GM10847 (cell line): ENCODE data around the gene F11.

Experiments used
- POLR2A ChIP-seq: IDR thresholded peaks from 2 replicates; pipeline ENCODE4 v1.6.1; 2011; ENCODE audit not compliant: insufficient read length; ENCODE audit errors: extremely low read depth

The F11 gene

DNA sequence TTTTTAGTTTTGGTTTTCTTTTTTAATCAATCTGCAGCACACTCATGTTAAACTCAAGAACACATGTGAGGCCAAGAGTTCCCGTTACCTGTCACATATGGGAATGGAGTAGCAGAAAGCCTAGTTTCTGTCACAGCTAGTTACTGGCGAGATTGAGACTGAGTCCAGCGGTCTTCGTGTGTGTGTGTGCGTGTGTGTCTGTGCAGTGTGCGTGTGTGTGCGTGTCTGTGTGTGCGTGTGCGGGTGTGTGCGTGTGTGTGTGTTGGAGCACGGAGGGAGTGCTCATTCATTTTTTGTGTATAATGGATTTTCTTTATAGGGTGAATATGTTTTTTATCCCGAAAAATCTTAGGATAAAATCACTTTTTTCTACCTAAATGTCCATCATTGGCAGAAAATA is 19.2 kb downstream of the F11 start:
- TF ChIP-seq POLR2A, result no peak

DNA sequence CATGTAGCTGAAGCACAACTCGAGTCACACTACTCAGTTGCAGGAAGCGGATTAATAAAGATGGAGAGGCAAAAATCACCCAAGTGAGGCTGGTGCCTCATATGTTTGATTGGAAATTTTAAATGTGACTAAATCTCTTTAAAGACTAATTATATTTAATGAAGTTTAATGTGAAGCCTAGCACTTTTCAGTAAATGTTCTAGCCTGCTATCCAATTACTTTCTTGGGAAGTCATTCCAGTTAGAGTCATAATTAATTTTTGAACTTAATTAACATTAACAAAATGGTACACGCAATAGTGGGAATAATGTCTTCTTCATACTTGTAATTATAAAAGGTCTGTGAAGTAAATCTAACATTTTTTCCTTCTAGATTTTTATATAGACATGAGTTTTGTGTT is 20.6 kb downstream of the F11 start:
- TF ChIP-seq POLR2A, result no peak

DNA sequence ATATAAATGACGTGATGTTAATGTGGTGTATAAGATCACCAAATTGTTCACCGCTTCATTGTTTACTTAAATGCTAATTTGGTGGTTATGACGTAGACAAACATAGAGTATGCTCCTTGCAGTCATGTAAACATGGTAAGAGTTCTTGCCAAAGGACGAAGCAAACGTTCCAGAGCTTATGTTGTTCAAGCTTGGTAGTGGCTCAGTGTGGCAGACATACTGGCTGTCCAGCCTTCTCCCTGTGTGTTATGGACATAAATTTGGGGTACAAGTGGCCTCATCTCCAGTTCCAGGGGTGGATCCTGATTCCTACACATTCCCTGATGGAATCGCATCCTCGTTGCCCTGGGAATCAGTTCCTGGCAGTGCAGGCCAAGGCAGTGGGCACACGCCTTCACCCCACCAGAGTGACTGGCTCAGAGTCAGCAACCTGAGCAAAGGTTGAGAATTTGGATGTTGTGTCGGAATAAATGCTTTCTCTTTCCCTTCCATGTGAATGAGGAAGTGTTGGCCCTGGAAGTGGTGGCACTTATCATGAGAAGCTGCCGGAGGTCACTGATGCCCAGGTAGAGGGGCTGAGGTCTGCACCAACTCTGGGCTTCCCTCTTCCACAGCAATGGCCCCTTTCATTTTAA is 25.4 kb downstream of the F11 start:
- no peak for TF ChIP-seq POLR2A

DNA sequence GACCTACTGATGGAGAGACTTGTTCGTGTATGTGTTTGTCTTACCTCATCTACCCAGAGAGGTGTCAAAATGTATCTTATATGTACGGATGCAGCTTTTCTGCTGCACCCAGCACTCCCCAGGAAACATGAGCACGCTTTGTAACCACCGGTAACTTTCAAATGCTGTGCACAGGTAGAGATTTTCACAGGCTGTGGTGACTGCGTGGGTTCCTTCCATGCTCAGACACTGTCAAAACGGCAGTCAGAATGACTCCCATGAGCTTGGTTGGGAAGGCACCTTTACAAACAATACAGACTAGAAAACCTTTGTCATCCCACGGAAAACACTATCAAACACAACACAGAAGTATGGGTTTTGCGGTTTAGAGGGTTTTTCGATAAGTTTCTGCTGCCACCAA is 28.2 kb downstream of the F11 start:
- TF ChIP-seq POLR2A, result no peak

DNA sequence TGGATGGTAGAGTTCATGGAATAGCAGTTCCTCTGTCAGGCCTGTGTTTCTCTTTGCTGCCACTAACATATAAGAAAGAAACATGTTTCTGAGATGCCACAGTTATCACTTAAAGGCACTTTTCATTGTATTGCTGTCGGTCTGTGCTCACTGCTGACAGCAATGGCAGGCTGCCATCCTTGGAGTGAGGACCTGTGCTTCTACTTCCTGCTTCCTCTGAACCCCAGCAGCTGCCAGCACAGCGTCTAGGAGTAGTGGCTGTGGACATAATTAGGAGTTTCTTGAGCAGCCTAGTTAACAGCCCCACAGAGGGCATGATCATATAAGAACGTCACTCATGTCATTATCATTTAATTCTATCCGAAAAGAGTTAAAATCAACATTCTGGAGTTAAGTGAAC is 30.5 kb downstream of the F11 start:
- TF ChIP-seq POLR2A, result no peak

DNA sequence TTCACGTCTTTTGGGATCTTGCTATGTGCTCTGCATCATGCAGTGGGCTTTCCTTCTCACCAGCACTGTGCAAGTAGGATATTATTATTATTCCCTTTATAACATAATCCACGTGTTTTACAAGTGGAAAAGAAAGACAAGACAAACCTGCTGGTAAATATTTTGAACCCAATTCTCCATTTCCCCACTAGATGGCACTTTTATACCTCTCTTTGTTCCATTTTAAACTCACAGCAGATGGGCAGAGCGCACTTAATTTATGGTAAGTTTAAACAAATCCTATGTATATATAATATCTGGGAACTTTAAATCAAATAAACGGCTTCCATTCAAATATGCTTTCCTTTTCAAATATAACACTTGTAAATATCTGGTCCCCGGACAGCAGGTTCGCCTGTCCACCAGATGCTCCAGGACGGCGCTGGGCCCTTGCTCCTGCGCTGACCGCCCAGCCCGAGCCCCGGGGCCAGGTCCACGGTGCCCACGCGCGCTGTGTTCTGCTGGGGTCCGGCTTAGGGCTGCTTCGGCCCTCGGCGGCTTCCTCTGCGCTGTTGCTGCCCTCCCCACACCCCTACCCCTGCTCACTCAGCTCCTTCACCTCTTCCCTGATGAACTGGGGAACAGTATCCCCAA is 31.1 kb downstream of the F11 start:
- no peak for TF ChIP-seq POLR2A

DNA sequence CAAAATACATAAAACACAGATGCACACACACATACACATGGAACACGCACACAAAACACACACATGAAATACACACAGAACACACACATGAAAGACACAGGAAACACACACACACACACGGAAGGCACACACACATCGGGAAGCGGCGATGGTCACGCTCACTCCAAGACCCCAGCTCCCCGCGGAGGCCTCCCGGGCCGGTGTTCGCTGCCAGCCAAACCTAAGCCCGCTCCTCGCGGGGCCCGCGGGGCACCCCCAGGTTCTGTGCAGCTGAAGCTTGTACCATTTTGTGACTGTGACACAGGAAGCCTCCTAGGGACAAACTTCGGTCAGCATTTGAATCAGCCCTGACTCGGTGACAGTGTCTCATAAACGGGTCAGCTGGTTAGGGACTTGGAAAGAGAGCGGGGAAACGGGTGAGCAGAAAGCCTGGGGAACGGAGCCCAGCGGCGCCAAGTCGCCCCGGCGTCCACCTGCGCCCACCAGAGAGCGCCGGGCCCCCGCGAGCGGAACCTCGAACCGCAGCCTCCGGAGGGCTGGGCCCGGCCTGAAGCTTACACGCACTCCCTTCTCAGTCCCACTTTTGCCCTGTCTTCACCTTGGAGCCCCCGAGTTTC is 32.1 kb downstream of the F11 start:
- TF ChIP-seq POLR2A, result no peak

DNA sequence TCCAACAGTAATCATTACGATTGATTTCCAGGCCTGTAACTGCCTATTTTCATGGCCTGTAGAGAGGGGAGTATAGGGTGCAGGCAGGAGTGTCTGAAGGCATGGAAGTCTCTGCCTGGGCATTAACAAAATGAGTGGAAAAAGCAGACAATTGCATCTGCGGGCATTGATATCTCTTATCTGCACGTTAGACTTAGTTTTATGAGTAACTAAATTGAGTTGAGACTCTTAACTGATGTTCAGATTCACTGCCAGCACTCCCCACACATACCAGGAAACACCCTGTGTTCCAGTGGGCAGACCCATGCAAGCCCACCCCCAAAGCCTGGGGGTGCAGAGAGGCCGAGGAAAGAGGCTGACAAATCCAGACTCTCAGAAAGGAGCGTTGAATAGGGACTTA is 33.3 kb downstream of the F11 start:
- TF ChIP-seq POLR2A, result no peak

DNA sequence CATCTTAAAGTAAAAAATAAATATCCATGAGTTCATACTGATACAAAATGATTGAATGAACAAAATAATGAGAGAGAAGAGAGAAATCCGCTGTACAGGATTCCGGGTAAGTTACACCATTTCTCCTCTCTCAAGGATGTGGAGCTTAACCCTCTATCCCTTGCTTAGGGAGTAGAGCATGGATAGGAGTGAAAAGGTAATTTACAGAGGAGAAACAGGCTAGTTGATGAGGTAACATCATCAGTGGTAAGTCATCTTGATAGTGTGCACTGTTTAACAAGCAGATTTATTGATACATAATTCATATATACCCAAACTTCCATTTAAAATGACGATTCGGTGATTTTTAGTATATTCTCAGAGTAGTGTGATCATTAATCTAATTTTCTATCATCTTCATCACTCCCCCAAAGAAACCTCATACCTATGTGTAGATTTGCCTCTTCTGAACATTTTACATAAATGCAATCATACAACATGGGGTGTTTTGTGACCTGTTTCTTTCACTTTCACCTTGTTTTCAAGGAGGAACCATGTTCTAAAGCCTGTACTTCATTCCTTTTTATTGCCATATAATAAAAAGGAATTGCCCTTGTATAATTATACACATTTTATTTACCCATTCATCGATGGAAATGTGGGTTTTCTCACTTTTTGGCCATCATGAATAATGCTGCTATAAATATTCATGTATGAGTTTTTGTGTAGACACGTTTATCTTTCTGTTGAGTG is 34.8 kb downstream of the F11 start:
- TF ChIP-seq POLR2A, result no peak

DNA sequence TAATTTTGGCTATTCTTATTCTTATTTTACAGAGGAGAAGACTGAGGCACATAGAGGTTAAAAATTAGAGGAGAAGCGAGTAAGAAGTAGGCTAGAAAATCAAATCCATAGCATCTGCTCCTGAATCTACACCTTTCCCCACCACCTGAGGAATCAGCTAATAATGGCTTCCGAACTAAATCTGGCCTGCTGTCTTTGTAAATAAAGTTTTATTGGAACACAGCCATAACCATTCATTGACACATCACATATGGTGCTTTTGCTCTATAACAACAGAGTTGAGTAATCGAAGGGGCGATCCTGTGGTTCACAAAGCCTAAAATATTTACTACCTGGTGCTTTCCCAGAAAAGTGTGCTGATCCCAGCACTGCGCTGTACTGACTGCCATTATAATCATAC is 38.2 kb downstream of the F11 start:
- no peak for TF ChIP-seq POLR2A

DNA sequence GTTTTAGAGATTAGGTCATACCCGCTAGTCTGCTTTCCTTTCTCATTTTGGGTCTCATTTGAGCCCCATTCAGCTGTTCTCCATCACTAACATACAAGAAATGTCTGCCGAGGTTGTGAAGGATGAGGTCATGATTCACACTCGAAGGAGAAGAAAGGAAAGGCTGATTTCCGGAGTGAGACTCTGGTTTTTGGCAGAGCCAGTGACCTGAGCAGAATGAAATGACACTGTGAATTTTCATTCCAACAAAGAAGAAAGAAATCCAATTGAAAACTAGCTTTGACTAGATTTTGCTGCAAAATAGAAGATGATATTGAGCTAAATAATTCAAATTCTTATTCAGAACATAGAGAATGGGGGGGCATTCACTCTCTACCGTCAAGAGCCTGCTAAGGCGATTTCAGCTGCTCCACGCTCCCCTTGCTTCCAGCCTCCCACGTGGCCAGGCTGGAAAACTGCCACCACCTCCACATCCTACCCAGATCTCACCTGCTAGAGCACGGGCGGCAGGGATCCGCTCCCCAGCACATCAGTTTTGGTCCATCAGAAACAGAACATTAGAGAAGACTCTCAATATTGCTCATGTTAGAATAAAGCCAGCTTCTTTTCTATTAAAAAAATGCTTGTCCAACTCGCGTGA is 39.0 kb downstream of the F11 start:
- TF ChIP-seq POLR2A, result no peak

DNA sequence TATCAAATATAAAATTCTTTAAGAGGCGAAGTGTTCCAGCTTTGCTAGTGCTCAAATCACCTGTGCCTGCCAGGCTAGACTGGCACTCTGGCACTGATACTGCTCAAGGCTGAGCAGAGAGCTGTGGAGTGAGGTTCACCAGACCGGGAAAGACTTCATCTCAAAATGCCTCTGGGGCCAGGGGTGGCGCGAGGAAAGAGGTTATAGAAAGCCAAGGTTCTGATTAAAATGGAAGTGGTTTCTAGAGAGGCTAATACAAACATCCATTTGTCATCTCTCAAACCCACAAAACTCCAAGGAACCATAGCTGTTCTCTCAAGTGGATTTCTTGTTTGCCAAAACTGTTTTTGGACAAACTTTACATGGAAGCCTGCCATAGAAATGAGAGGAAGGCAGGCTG is 41.5 kb downstream of the F11 start:
- TF ChIP-seq POLR2A, result no peak

DNA sequence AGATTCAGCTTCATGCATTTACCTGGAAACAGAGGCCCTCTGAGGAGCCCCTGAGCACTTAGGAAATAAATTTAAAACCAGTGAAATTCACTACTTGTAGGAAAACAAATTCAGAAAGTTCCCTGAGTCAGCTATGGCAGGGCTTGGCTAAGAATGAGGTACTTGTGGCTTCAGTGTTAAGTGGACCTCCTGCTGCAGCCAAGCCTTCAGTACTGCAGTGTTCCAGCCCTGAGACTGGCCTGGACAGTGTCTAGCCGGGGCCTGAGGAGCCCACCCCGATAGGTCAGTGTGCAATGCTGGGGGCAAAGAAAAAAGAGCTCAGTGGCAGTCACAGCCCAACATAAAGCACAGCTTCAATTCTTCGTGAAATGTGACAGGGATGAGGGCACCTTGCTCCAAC is 41.9 kb downstream of the F11 start:
- no peak for TF ChIP-seq POLR2A

DNA sequence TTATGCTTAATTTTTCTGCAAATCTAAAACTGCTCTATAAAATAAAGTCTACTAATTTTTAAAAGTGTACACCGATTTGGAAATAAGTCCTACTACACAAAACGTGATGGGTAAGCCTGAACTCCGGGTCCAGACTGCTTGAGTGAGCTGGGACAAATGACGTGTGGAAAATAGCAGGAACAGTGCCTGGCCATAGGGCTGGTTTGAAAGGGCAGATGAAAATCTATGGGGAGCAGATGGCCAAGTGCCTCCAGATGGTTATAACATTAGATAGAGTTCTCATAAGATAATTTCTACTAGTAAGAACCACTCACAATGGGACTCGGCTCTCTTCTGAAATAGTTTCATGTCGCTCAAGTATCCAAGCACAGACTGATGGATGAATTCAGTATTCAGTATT is 52.5 kb downstream of the F11 start:
- TF ChIP-seq POLR2A, result no peak

DNA sequence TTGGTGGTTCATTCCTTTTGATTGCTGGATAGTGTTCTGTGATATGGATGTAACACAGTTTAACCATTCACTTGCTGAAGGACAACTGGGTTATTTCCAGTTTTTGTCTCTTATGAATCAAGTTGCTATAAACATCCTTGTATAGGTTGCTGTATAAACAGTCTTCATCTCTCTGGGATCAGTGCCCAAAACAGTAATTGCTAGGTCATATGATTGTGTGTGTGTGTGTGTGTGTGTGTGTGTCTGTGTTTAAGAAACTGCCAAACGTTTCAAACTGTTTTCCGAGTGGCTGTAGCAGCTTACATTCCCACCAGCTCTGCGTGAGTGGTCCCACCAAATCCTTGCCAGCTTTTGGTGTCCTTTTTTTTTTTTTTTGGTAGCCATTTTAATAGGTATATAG is 60.4 kb downstream of the F11 start:
- TF ChIP-seq POLR2A, result no peak

DNA sequence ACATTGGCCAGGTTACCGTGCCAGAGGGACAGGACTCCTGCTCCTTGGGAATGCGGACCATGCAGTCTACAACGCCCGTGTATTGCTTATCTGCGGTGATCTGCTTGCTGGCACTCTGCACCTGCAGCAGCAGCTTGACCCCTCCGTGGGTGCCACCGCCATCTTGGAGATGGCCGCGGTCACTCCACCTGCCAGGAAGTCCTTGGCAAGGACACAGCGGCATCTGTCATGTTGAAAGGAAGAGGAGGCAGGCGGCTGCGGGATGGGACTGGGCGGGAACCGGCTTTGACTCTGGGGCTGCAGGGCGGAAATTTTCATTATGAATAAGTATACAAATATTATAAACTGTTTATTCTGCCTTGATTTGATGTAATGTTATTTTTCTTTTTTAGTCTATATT is 63.4 kb downstream of the F11 start:
- no peak for TF ChIP-seq POLR2A
